HCT116 (cell line): Measurements from ENCODE around the gene OSGEPL1. TPM values are rescaled to one million over a fixed set of nuclear protein-coding genes. Genes with fewer than 3 reads are reported as not detected.

Source experiments
- ATAC-seq: fragments of 200-7000 bp; cut with Tn5 transposase; 2 replicates; pipeline ENCODE4 v1.9.1; 2020; ENCODE audit warnings: mild to moderate bottlenecking, moderate library complexity
- BruUV-seq: library from RNA; stranded (reverse); fragments of 400-500 nt; replicated peaks from 2 replicates; lab custom pipeline; 2021; lab: Mats Ljungman, UMichigan
- CTCF ChIA-PET: fragments of 300-600 bp; sonication (Branson Sonifier 250); formaldehyde crosslinking; loops from one replicate; lab custom pipeline; 2021; ENCODE audit warnings: antibody characterized with exemption; lab: Charles Lee
- POLR2A ChIA-PET: fragments of 300-600, 350-600 bp; sonication (Branson Sonifier 250); formaldehyde crosslinking; loops from one replicate; lab custom pipeline; 2021; ENCODE audit warnings: antibody characterized with exemption; lab: Charles Lee
- RAD21 ChIA-PET, 2 experiments: fragments of 300-600 bp; sonication (Branson Sonifier 250); formaldehyde crosslinking; loops; one replicate each; lab custom pipeline; 2023; ENCODE audit warnings: low total read pairs in 2 of 2; ENCODE audit not compliant: uncharacterized antibody in 2 of 2, unreplicated experiment in 2 of 2, low non-redundant PET in 1 of 2; lab: Charles Lee
- DNase-seq: peaks from one replicate; pipeline ENCODE4 v3.0.0-alpha.2; 2010; ENCODE audit warnings: low read depth, low spot score
- H2AFZ ChIP-seq: fragments of 200-600 bp; shearing (Covaris generic), sonication (generic); 2 replicates; pipeline ENCODE4 v1.6.1; 2017; ENCODE audit warnings: low read depth, mixed run types, mixed read lengths, antibody characterized with exemption, low read length; ENCODE audit not compliant: poor library complexity, severe bottlenecking
- H3K27ac ChIP-seq: 2 replicates; pipeline ENCODE4 v1.5.1; 2012; ENCODE audit warnings: low read depth, low read length
- H3K27me3 ChIP-seq: fragments of 200-600 bp; sonication (generic); 2 replicates; pipeline ENCODE4 v1.6.1; 2016; ENCODE audit warnings: mixed run types, low read length, mixed read lengths; ENCODE audit not compliant: insufficient read depth
- H3K36me3 ChIP-seq, 2 experiments: fragments of 200-500 bp in 1 of 2; fragments of 200-600 bp in 1 of 2; sonication (Bioruptor generic) in 1 of 2; sonication (generic) in 1 of 2; 2 replicates each; pipeline versions ENCODE4 v1.5.1 to v1.6.1; 2014 to 2016; ENCODE audit warnings: low read length in 2 of 2, inconsistent platforms in 1 of 2, mixed read lengths in 1 of 2, mixed run types in 1 of 2; ENCODE audit not compliant: insufficient read depth in 2 of 2, control insufficient read depth in 1 of 2
- H3K4me1 ChIP-seq, 2 experiments: fragments of 200-600 bp in 1 of 2; sonication (generic) in 1 of 2; 2 replicates each; pipeline versions ENCODE4 v1.5.1 to v1.6.1; 2012 to 2017; ENCODE audit warnings: low read length in 2 of 2, inconsistent platforms in 1 of 2, mild to moderate bottlenecking in 1 of 2, mixed read lengths in 1 of 2, mixed run types in 1 of 2, moderate library complexity in 1 of 2; ENCODE audit not compliant: insufficient read depth in 2 of 2, control insufficient read depth in 1 of 2
- H3K4me2 ChIP-seq: fragments of 200-600 bp; sonication (generic); 2 replicates; pipeline ENCODE4 v1.6.1; 2017; ENCODE audit warnings: mixed run types, low read length, mixed read lengths
- H3K4me3 ChIP-seq, 2 experiments: fragments of 200-600 bp in 1 of 2; sonication (generic) in 1 of 2; replicated peaks in 1 of 2; 2 replicates each; pipeline ENCODE4 v1.5.1; 2011 to 2016; ENCODE audit warnings: low read length in 2 of 2, control low read depth in 1 of 2, low read depth in 1 of 2, mild to moderate bottlenecking in 1 of 2, mixed read lengths in 1 of 2, mixed run types in 1 of 2
- H3K79me2 ChIP-seq: fragments of 200-600 bp; sonication (generic); 2 replicates; pipeline ENCODE4 v1.6.1; 2017; ENCODE audit warnings: mild to moderate bottlenecking, mixed run types, low read length, moderate library complexity, mixed read lengths; ENCODE audit not compliant: insufficient read depth
- H3K9ac ChIP-seq: fragments of 200-600 bp; sonication (generic); 2 replicates; pipeline ENCODE4 v1.6.1; 2016; ENCODE audit warnings: low read length, mixed read lengths
- H3K9me2 ChIP-seq: fragments of 200-600 bp; sonication (generic), shearing (Covaris generic); 2 replicates; pipeline ENCODE4 v1.6.1; 2017; ENCODE audit warnings: mixed run types, mild to moderate bottlenecking, moderate library complexity; ENCODE audit not compliant: insufficient read depth
- H3K9me3 ChIP-seq, 2 experiments: fragments of 200-500 bp in 1 of 2; fragments of 200-600 bp in 1 of 2; sonication (Bioruptor generic) in 1 of 2; sonication (generic) in 1 of 2; 2 replicates each; pipeline ENCODE4 v1.6.1; 2014 to 2017; ENCODE audit warnings: low read length in 2 of 2, mixed read lengths in 2 of 2, inconsistent platforms in 1 of 2, low read depth in 1 of 2, mild to moderate bottlenecking in 1 of 2, mixed run types in 1 of 2, moderate library complexity in 1 of 2; ENCODE audit not compliant: control insufficient read depth in 1 of 2, insufficient read depth in 1 of 2
- H4K20me1 ChIP-seq: fragments of 200-600 bp; sonication (generic), shearing (Covaris generic); 2 replicates; pipeline ENCODE4 v1.6.1; 2017; ENCODE audit warnings: mixed run types, mild to moderate bottlenecking, moderate library complexity; ENCODE audit not compliant: insufficient read depth
- CBX3 ChIP-seq: IDR thresholded peaks from 2 replicates; pipeline ENCODE4 v1.6.1; 2012; ENCODE audit warnings: low read depth
- CEBPB ChIP-seq: IDR thresholded peaks from 2 replicates; pipeline ENCODE4 v1.6.1; 2012; ENCODE audit warnings: low read depth
- ELF1 ChIP-seq: IDR thresholded peaks from 2 replicates; pipeline ENCODE4 v1.6.1; 2012; ENCODE audit warnings: low read depth, borderline replicate concordance
- EZH2 ChIP-seq: fragments of 200-600 bp; sonication (generic); IDR thresholded peaks from 2 replicates; pipeline ENCODE4 v1.6.1; 2017; ENCODE audit warnings: antibody characterized with exemption, mixed run types
- EZH2phosphoT487 ChIP-seq: fragments of 200-600 bp; IDR thresholded peaks from 2 replicates; pipeline ENCODE4 v1.6.1; 2018; ENCODE audit warnings: antibody characterized with exemption, borderline replicate concordance
- FOSL1 ChIP-seq: IDR thresholded peaks from 2 replicates; pipeline ENCODE4 v1.6.1; 2012; ENCODE audit warnings: low read depth
- POLR2A ChIP-seq: IDR thresholded peaks from 2 replicates; pipeline ENCODE4 v1.7.0; 2011; ENCODE audit warnings: borderline replicate concordance; ENCODE audit not compliant: insufficient read depth, insufficient read length; ENCODE audit errors: extremely low read depth
- POLR2AphosphoS5 ChIP-seq: IDR thresholded peaks from 2 replicates; pipeline ENCODE4 v1.6.1; 2011; ENCODE audit warnings: mild to moderate bottlenecking, low read depth, low read length, moderate library complexity
- RAD21 ChIP-seq: IDR thresholded peaks from 2 replicates; pipeline ENCODE4 v1.6.1; 2012; ENCODE audit warnings: low read depth, mild to moderate bottlenecking
- SIN3A ChIP-seq: IDR thresholded peaks from 2 replicates; pipeline ENCODE4 v1.6.1; 2012; ENCODE audit warnings: low read depth
- intact Hi-C: fragments of 100-400 bp; cut with micrococcal nuclease; formaldehyde crosslinking; loops from 2 replicates; pipeline ENCODE4 v1.10.0; 2022
- total RNA-seq: library from RNA; stranded (reverse); gene quantifications from one replicate; pipeline ENCODE4 v1.2.1, GENCODE V29; 2021; ENCODE audit not compliant: unreplicated experiment
- TF ChIP-seq, protein P1 (sequence below): IDR thresholded peaks from 2 replicates; pipeline ENCODE4 v1.6.1; 2011; ENCODE audit warnings: mild to moderate bottlenecking, low read length, moderate library complexity; ENCODE audit not compliant: insufficient replicate concordance; ENCODE audit errors: extremely low read depth
- TF ChIP-seq, protein P2 (sequence below): IDR thresholded peaks from 2 replicates; pipeline ENCODE4 v1.6.1; 2012; ENCODE audit warnings: low read depth
- TF ChIP-seq, protein P3 (sequence below): IDR thresholded peaks from 2 replicates; pipeline ENCODE4 v1.6.1; 2012
- TF ChIP-seq, protein P4 (sequence below), 3 experiments: fragments of 200-600 bp in 1 of 3; sonication (generic) in 1 of 3; IDR thresholded peaks in 2 of 3; conservative IDR thresholded peaks in 1 of 3; 2 replicates each; pipeline ENCODE4 v1.5.1; 2012 to 2017; ENCODE audit warnings: low read depth in 2 of 3, low read length in 2 of 3, antibody characterized with exemption in 1 of 3, borderline replicate concordance in 1 of 3, control low read depth in 1 of 3, mild to moderate bottlenecking in 1 of 3, mixed read lengths in 1 of 3, mixed run types in 1 of 3, moderate library complexity in 1 of 3; ENCODE audit not compliant: insufficient read depth in 1 of 3

Gene OSGEPL1
- total RNA-seq, 1 experiment from 2014 or later = 11.2 TPM

DNA sequence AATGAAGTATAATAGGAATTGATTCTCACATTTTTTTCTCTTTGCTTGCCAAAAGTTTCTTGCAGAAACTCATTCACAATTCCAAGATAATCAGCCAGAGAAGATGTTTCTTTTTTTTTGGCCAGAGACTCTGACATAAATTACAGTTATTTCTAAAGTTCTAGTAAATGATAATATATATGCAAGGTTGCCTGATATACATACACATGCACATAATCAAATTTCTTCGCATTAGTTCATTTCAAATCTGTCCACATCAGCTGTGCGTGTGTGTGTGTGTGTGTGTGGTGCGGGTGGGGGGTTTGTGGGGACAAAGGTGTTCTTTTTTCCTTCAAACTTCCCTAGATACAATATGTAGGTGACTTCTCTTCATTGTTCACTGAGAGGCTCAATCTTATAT, 33.2 kb downstream of the OSGEPL1 start (continued):
- TF ChIP-seq, protein P1, sequence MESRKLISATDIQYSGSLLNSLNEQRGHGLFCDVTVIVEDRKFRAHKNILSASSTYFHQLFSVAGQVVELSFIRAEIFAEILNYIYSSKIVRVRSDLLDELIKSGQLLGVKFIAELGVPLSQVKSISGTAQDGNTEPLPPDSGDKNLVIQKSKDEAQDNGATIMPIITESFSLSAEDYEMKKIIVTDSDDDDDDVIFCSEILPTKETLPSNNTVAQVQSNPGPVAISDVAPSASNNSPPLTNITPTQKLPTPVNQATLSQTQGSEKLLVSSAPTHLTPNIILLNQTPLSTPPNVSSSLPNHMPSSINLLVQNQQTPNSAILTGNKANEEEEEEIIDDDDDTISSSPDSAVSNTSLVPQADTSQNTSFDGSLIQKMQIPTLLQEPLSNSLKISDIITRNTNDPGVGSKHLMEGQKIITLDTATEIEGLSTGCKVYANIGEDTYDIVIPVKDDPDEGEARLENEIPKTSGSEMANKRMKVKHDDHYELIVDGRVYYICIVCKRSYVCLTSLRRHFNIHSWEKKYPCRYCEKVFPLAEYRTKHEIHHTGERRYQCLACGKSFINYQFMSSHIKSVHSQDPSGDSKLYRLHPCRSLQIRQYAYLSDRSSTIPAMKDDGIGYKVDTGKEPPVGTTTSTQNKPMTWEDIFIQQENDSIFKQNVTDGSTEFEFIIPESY = no peak
- no peak for TF ChIP-seq CEBPB
- TF ChIP-seq, protein P2, sequence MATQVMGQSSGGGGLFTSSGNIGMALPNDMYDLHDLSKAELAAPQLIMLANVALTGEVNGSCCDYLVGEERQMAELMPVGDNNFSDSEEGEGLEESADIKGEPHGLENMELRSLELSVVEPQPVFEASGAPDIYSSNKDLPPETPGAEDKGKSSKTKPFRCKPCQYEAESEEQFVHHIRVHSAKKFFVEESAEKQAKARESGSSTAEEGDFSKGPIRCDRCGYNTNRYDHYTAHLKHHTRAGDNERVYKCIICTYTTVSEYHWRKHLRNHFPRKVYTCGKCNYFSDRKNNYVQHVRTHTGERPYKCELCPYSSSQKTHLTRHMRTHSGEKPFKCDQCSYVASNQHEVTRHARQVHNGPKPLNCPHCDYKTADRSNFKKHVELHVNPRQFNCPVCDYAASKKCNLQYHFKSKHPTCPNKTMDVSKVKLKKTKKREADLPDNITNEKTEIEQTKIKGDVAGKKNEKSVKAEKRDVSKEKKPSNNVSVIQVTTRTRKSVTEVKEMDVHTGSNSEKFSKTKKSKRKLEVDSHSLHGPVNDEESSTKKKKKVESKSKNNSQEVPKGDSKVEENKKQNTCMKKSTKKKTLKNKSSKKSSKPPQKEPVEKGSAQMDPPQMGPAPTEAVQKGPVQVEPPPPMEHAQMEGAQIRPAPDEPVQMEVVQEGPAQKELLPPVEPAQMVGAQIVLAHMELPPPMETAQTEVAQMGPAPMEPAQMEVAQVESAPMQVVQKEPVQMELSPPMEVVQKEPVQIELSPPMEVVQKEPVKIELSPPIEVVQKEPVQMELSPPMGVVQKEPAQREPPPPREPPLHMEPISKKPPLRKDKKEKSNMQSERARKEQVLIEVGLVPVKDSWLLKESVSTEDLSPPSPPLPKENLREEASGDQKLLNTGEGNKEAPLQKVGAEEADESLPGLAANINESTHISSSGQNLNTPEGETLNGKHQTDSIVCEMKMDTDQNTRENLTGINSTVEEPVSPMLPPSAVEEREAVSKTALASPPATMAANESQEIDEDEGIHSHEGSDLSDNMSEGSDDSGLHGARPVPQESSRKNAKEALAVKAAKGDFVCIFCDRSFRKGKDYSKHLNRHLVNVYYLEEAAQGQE = no peak
- no peak for TF ChIP-seq ELF1
- TF ChIP-seq EZH2 = no peak

DNA sequence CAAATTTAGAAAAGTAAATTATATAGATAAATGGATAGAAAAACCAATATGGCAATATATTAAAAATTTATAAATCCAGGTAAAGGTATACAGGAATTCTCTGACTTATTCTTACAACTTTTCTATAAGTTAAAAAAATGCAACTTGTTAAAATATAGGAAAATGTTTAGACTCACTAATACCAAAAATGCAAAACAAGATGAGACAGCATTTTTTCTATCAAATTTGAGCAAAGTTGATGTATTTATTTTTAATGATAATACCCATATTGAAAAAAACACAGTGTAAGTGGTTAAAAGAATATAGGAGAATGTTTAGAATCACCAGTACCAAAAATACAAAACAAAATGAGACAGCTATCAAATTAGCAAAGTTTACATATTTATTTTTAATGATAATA, 35.7 kb downstream of the OSGEPL1 start:
- ATAC-seq (no peak), DNase-seq (no peak)
- ChIA-PET CTCF (no interaction called here), RAD21 (no interaction called here), POLR2A (no interaction called here)
- Histone ChIP-seq H3K36me3 (no peaks in the 10 kb centered on the region), H3K4me1 (no peaks in the 10 kb centered on the region), H3K27me3 (no peaks in the 10 kb centered on the region), H3K4me3 (no peak overlapping the region), H3K79me2 (no peaks in the 10 kb centered on the region), H3K9me3 (no peaks in the 10 kb centered on the region), H4K20me1 (no peaks in the 10 kb centered on the region), H3K9me2 (no peaks in the 10 kb centered on the region), H2AFZ (no peak overlapping the region), H3K27ac (no peak overlapping the region), H3K4me2 (no peak overlapping the region), H3K9ac (no peak overlapping the region)
- intact Hi-C loops = no loop called here
- BruUV-seq = no TSS peak
- TF ChIP-seq FOSL1 = no peak
- TF ChIP-seq, protein P3, sequence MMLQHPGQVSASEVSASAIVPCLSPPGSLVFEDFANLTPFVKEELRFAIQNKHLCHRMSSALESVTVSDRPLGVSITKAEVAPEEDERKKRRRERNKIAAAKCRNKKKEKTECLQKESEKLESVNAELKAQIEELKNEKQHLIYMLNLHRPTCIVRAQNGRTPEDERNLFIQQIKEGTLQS = no peak
- TF ChIP-seq RAD21 = no peak
- TF ChIP-seq EZH2phosphoT487 = no peak
- TF ChIP-seq, protein P2 = no peak
- TF ChIP-seq POLR2AphosphoS5 = no peak
- no peak for TF ChIP-seq POLR2A
- TF ChIP-seq, protein P4, sequence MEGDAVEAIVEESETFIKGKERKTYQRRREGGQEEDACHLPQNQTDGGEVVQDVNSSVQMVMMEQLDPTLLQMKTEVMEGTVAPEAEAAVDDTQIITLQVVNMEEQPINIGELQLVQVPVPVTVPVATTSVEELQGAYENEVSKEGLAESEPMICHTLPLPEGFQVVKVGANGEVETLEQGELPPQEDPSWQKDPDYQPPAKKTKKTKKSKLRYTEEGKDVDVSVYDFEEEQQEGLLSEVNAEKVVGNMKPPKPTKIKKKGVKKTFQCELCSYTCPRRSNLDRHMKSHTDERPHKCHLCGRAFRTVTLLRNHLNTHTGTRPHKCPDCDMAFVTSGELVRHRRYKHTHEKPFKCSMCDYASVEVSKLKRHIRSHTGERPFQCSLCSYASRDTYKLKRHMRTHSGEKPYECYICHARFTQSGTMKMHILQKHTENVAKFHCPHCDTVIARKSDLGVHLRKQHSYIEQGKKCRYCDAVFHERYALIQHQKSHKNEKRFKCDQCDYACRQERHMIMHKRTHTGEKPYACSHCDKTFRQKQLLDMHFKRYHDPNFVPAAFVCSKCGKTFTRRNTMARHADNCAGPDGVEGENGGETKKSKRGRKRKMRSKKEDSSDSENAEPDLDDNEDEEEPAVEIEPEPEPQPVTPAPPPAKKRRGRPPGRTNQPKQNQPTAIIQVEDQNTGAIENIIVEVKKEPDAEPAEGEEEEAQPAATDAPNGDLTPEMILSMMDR (IDR thresholded peaks at IDR 0.05 in 2 of 3, conservative IDR thresholded peaks at IDR 0.05 in 1 of 3; ENCODE audit: borderline replicate concordance in 1 of 3, insufficient read depth in 1 of 3, low read depth in 2 of 3, low read length in 2 of 3) = no peak
- no peak for TF ChIP-seq SIN3A
- no peak for TF ChIP-seq CBX3
